Measurements from ENCODE around the gene NNMT. TPM values are rescaled to one million over a fixed set of nuclear protein-coding genes. Genes with fewer than 3 reads are reported as not detected.

NNMT gene
- total RNA-seq, 1 donor from 2014 or later: 2.8 TPM

GRCh38 chr11:114359342-114359741 lies 63.1 kb downstream of the NNMT start:
- no peak for DNase-seq (ENCODE audit: extremely low spot score, unreplicated experiment)
- Mint-ChIP-seq H3K9me3 (no peaks in the 10 kb centered on the region), H3K4me1 (ENCODE audit: unreplicated experiment) (no peaks in the 10 kb centered on the region), H3K4me3 (no peak overlapping the region), H3K27me3 (no peaks in the 10 kb centered on the region), H3K27ac (no peak overlapping the region), H3K36me3 (no peaks in the 10 kb centered on the region)
- TF ChIP-seq, protein P1, sequence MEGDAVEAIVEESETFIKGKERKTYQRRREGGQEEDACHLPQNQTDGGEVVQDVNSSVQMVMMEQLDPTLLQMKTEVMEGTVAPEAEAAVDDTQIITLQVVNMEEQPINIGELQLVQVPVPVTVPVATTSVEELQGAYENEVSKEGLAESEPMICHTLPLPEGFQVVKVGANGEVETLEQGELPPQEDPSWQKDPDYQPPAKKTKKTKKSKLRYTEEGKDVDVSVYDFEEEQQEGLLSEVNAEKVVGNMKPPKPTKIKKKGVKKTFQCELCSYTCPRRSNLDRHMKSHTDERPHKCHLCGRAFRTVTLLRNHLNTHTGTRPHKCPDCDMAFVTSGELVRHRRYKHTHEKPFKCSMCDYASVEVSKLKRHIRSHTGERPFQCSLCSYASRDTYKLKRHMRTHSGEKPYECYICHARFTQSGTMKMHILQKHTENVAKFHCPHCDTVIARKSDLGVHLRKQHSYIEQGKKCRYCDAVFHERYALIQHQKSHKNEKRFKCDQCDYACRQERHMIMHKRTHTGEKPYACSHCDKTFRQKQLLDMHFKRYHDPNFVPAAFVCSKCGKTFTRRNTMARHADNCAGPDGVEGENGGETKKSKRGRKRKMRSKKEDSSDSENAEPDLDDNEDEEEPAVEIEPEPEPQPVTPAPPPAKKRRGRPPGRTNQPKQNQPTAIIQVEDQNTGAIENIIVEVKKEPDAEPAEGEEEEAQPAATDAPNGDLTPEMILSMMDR (conservative IDR thresholded peaks at IDR 0.05): no peak

DNA sequence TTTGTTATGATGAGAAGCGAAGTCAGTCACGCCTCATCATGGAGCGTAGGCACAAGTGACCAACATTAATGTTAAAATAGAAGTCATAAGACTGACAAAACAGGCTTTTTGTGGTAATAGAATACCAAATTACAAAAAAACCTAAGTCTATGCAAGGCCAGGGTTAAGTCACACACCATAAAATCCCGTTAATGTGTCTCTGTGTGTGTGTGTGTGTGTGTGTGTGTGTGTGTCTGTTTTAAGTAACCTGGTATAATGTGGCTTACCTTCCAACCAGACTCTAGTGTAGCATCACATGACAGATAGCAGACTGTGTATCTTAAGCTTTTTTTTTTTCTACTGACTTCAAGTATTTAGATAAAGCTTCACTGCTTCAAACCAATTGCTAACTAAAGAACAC lies 66.1 kb downstream of the NNMT start:
- TF ChIP-seq, protein P1 (conservative IDR thresholded peaks at IDR 0.05): no peak

GRCh38 chr11:114362958-114363357 lies 66.8 kb downstream of the NNMT start:
- TF ChIP-seq, protein P1 (conservative IDR thresholded peaks at IDR 0.05): no peak
- Mint-ChIP-seq H3K36me3 (no peaks in the 10 kb centered on the region), H3K4me1 (ENCODE audit: unreplicated experiment) (peaks cover 4% of the 10 kb centered on the region), H3K4me3 (no peak overlapping the region), H3K27ac (no peak overlapping the region), H3K9me3 (no peaks in the 10 kb centered on the region), H3K27me3 (no peaks in the 10 kb centered on the region)
- no peak for DNase-seq (ENCODE audit: extremely low spot score, unreplicated experiment)

More for the DNA sequence above, 66.1 kb downstream of the NNMT start:
- Mint-ChIP-seq H3K9me3 (no peaks in the 10 kb centered on the region), H3K27me3 (no peaks in the 10 kb centered on the region), H3K4me3 (no peak overlapping the region), H3K4me1 (ENCODE audit: unreplicated experiment) (peaks cover 4% of the 10 kb centered on the region), H3K36me3 (no peaks in the 10 kb centered on the region), H3K27ac (no peak overlapping the region)
- DNase-seq (ENCODE audit: extremely low spot score, unreplicated experiment): no peak

Other genes with a start within 250 kb of the NNMT start
- gene ZBTB16, start 236.7 kb upstream of the NNMT start, total RNA-seq (ENCODE audit: low replicate concordance): 2.6 and 11.9 TPM in 2 replicates
- 11.8 and 15.5 TPM in 2 replicates for gene C11orf71, start 104.1 kb downstream of the NNMT start, total RNA-seq (ENCODE audit: low replicate concordance)
- 32.6 and 53.8 TPM in 2 replicates for gene RBM7, start 104.3 kb downstream of the NNMT start, total RNA-seq (ENCODE audit: low replicate concordance)
- 84.9 and 166 TPM in 2 replicates for gene REXO2, start 143.1 kb downstream of the NNMT start, total RNA-seq (ENCODE audit: low replicate concordance)

Measured in type B pancreatic cell (in vitro differentiated cells).